Measurements from ENCODE around the gene NFIB.

- TF ChIP-seq ZNF274 (IDR thresholded peaks at IDR 0.05; ENCODE audit: low read depth, low read length): no peak
- no peak for TF ChIP-seq YY1 (IDR thresholded peaks at IDR 0.05; ENCODE audit: insufficient read depth, insufficient read length)
- TF ChIP-seq SUZ12 (IDR thresholded peaks at IDR 0.05; ENCODE audit: extremely low read depth, insufficient read depth, insufficient read length): no peak
Measured at GRCh38 chr9:14236591-14236990, 77.3 kb downstream of the NFIB start.

Data from NT2/D1 (cell line).